Middle frontal gyrus (tissue), 1 donor: Measurements from ENCODE around the gene PYGL.
"Not testable (repeated sequence)": the region's sequence is repeated elsewhere in the genome, so short reads cannot be mapped to it uniquely, and the experiment has no call there.

Source experiments
- DNase-seq: peaks from one replicate; pipeline ENCODE4 v3.0.0-alpha.2; 2015; ENCODE audit warnings: low spot score; ENCODE audit errors: extremely low spot score

PYGL gene

DNA sequence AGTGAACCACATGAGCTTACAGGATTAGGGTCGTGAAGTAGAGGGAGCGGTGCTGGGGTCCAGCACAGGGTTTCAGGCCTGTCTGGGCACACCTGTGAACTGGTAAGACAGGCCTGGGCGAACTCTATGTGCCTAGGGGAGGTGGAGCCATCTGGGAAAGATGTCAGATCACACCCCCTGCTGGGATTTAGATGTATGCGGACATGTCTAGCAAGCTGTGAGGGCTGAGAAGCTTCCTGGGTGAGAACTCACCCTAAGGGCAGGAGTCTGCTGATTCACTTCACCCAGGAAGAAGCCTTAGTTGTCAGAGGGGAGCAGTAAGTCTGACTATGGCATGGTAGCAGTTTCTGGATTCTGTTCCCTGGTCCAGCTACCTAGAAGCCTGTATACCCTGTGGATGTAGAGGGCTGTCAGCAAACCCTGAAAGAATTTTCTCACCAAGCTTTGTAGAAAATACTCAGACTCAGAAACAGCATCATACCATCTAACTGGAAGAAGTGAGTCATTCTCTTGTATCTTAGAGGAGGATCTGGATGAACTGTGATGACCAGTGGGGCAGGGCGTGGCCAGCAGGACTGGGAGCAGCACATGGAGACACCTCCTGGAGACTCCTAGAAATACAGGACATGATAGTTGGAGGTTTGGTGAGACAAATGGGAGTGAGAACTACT is 11.2 kb upstream of the PYGL start:
- DNase-seq = no peak

DNA sequence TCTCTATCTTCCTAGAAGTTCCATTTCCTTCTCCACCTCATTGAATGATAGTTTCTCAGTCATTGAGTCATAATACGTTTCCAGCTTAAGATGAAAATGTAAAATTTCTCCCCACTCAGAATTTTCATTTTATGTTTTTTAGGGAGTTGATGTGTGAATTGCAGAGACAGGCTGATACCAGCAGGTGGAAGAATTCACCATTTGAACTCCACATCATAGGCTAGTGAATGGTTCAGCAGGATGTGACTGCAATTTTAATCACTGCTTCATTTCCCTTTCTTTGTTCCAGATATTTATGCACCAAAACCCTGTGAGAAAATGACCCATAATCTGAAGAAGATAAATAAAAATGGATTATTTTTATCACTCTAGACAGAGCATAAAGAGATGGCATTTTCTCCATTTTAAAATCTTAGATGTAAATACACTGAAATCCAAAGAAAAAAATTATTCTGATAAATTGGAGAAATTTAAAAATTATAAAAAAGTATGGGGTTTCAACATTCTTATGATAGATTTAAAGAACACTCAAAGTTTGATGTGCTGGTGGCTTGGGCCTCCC is 10.6 kb upstream of the PYGL start:
- DNase-seq = peak; percentile 77

DNA sequence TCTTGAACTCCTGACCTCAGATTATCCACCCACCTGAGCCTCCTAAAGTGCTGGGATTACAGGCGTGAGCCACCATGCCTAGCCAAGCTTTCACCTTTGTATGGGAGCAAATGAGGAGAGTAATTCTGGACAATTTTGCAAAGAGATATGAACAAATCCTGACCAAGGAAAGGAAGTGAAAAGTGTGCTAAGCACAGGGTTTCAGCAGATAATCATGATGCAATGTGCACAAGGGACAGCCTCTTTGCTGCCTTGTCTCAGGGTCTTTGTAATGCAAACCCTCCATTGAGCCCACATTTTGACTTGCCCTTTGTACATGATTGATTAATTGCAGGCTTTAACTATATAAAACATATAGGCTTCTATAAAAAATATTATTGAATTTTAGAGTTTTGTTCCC is 9.2 kb upstream of the PYGL start:
- DNase-seq = no peak

DNA sequence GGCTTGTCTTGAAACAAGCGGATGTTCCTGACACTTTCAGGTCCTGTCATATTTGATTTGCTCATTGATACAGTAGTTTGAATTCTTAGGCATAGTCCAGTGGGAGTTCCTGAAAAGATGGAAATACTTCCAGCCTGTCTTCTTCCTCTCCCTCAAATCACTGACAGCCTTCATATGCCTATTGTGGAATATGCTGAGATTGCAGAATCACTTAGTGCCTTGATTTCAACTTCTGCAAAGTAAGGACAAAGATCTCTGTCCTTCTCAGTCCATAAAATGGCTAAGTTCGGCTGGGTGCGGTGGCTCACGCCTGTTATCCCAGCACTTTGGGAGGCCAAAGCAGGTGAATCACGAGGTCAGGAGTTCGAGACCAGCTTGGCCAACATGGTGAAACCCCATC is 6.7 kb upstream of the PYGL start:
- DNase-seq = no peak

DNA sequence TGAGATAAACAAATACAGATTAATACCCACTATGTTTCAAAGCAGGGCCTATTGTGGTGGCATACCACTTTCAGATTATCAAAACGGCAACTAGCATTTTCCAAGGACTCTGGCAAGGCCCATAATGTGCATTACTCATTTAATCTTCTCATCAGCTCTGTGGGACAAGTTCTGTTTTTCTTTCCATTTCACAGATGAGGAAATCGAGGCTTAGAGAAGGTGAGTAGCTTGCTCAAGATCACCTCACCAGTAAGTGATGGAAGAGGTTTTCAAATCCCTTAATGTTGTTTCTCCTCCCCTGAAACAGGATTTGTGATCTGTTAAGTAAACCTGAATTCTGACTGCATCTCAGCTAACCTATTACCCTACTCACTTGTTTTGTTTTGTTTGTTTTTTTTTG is 3.9 kb upstream of the PYGL start:
- no peak for DNase-seq

DNA sequence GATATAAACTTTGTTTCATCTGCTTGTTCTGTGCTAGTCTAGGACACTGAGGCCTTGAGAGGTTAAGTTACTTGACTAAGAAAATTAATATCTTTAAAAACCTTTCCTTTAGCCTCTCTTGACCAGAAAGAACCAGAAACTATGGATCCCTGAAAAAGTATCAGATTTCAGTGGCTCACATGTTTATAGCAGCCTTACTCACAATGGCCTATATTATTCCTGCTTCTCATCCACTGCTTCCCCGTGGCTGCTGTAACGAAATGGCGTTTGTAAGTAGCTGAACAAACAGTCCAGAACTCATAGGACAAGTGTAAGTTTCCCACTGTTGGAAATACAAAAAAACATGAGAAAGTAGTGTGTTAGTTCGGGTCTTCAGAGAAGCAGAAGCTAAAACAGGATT is 3.2 kb upstream of the PYGL start:
- DNase-seq = no peak

DNA sequence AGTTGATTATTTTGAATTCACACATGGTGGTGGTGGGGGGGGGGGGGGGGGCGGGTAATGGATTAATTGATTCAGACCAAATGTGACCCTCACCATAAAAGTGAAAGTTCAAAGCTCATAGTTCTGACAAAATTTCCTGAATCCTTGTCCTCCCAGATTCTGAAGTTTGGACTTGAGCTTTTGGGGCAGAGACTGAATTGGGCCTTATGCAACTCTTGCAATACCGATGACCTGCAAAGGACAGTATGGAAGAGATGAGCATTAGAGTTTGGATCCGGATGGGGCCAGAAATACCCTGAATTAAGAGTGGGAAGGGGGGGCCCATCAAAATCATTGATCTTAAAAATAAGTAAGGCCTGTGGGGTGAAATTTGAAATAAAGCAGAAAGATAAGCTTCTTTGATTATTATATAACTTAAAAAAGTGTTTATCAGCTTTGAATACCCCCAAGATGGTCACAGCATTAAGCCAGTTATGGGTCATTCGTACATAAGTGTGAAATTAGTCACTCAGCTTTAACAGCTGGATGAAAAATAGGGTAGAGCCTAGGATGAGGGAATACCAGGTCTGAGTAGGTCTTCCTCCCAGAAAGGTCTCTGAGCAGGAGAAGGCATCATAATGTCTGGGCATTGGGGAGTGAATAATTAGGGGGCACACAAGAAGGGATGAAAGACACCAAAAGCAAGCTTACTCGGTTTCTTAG is 2.1 kb upstream of the PYGL start:
- no peak for DNase-seq

DNA sequence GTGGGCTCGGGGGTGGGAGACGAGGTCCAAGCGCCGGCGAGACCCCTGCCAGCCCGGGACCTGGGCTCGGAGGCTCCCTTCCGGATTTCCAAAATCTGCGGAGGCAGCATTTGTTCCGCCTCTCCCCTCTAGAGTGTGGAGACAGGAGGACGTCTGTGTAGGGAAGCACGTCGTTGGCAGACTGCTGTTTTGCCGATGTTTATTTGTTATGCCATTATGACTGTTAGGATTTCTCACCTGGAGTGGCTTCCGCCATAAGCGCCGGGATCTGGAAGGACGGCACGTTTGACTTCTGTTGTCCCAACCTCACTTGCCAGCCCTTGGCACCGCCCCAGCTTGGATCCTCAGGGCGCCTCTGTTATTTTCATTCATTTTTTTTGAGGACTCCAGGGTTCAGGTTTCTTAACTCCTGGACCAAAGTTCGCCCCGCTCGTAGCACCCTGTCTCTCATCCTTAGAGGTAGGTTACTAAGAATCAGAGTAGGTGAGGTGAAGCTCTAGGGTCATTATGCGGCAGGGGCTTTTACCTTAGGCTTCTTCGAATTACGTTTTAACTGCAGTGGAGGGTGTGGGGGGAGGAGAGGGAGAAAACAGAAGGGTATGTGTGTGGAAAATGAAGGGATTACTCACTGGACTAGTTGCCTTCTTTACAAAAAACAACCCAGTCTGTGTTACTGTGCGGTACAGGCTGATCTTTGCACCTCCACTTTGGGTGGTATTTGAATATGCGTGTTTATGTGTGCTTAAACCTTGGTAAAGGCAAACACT is 547 bp upstream of the PYGL start:
- no peak for DNase-seq

DNA sequence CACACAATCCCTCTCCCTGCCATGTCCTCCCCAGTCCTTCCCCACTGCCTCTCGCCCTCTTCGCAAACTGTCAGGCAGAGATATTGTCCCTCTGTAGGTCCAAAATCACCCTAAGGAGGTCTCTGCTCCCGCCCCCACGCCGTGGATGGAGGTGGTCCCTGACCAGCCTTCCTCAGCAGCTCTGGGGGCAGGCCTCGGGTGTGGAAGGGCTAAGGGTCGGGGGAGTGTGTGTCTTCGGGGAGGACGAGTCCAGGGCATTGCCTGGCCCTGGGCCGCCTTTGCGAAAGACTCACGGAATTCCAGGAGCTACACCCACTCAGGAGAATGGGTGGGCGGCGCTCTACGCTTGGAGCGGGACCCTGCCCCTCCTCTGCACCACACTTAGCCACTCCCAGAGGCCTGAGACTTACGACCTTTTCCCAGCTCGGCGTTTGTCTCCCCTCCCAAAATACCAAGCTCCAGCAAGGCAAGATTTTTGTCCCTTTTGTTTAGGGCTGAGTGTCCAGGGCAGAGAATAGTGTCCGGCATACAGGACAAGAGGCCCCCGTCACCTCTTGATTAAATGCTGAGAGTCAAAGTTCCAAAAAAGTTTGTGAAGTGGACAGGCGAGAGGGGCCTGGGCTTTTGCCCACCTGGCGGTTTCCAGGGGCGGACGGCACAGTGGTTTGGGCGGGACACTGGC is 881 bp downstream of the PYGL start:
- DNase-seq = no peak

DNA sequence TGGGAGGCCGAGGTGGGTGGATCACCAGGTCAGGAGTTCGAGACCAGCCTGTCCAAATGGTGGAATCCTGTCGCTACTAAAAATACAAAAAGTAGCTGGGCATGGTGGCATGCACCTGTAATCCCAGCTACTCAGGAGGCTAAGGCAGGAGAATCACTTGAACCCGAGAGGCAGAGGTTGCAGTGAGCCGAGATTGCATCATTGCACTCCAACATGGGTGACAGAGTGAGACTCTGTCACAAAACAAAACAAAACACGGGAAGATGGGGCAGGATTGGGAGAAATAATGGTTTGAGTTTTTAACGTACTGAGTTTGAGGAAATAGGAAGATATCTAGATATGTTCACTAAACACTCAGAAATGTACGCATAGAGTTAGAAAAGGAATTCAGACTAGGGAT is 2.6 kb downstream of the PYGL start:
- DNase-seq = not testable (repeated sequence)

DNA sequence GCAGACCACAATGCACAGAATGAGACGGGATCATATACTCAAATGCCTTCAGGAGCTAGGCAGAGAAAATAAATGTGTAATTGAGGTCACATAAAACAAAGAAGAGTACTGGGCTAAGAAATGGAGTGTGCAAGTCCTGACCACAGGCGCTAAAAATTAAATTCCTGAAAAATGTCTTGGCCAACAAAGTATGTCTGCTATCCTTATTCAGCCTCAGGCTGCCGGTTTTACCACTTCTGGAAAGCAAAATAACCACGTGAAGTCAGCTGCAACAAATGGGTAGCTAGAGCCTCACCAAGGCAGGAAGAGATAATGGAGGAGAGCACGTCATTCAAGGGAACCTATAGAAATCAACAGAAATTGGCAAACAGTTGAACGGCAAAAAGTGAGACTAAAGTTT is 3.1 kb downstream of the PYGL start:
- DNase-seq = no peak

DNA sequence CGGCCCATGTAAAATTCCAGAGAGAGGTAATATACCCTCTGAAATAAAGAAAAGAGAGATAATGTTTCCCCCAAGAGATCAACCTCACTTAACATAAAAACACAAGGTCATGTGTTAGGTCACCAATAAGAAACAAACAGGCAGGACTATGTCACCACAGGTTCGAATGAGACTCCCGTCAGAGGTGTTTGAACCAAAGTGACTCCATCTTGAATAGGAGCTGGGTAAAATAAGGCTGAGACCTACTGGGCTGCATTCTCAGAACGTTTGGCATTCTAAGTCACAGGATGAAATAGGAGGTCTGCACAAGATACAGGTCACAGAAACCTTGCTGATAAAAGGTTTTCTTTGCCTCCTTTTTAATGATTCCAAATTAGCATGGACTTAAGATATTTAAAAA is 6.5 kb downstream of the PYGL start:
- no peak for DNase-seq

DNA sequence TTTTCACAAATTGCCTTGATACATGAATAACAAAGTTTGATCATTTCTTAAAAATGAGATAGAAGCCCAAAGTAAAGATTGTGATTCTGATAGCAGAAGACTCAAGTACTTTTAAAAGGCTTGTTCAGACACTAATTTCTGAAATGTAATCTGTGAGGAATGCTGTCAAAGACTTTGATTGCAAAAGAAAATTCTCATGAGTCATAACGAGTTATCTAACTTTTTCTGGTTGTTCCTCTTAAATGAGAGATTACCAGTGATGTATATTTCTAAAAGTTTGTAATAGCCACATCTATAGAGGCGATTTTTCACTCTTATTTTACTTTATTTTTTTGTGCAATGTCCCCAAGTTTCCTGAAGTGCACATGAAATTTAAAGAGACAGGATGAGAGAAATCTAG is 7.0 kb downstream of the PYGL start:
- no peak for DNase-seq

DNA sequence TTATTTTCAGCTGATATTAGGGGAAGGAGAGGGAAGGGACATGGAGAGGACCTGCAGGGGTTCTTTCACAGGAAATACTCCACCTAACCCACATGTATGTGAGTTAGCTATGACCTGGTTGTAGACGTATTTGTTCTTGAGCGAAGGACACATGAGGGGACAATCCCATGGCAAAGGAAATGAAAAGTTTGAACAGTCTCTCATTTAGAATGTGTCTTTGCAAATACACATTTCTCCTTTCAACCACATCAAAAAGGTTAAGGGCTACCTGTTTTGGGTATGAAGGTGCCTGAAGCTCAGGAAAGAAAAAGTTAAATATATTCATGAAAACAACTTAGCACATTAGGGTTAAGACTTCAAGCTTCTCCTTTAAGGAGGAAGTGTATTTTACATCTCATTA is 7.4 kb downstream of the PYGL start:
- DNase-seq = no peak

DNA sequence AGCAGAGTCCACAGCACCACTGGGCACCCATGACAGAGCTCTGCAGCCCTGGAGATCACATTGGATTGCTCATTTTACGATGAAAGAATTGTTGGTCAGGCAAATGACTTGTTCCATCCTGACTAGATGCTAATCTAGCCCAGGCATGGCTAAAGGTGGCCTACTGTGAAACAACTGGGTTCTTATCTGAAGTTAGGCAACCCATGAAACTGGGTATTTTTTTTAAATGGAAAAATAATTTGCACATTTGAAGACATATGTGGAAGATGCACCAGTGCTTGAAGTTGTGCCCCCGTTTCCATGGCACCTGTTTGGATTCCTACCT is 8.3 kb downstream of the PYGL start:
- no peak for DNase-seq

DNA sequence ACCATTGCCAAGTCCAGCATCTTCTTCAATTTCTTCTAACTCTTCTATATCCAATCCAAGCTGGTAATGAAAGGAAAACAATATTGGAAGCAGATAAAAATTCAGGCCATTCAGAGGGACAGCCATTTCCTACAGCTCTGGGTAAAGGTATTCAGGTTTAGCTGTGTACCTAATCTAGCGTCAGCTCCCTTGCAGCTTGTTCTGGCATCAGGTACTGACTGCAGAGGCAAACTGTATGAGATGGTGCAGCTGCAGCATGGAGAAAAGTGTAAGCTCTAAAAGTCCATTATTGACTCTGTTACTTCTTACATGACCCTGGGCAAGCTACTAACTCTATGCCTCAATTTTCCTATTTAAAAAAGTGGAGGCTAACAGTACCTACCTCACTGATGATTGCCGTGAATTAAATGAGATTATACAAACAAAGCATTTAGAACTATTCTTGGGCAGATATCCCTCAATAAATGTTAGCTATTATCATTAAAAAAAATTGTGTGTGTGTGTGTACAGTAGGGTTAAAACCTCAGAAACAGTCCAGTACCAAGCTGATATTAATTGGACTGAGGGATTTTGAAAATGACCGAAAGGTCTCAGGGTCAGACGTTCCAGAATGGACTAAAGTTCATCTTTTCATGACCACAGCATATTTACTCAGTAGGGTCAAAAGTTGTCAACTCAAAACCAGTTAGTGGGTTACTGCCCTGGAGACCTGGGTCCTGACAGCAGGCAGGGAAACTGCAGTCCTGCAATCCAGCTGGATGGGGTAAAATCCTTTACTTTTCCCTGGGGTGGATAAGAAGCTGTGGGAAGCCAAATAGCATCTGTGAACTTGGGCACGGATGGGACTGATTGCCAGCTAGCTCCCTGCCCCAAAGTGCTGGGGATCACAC is 8.9 kb downstream of the PYGL start:
- no peak for DNase-seq

DNA sequence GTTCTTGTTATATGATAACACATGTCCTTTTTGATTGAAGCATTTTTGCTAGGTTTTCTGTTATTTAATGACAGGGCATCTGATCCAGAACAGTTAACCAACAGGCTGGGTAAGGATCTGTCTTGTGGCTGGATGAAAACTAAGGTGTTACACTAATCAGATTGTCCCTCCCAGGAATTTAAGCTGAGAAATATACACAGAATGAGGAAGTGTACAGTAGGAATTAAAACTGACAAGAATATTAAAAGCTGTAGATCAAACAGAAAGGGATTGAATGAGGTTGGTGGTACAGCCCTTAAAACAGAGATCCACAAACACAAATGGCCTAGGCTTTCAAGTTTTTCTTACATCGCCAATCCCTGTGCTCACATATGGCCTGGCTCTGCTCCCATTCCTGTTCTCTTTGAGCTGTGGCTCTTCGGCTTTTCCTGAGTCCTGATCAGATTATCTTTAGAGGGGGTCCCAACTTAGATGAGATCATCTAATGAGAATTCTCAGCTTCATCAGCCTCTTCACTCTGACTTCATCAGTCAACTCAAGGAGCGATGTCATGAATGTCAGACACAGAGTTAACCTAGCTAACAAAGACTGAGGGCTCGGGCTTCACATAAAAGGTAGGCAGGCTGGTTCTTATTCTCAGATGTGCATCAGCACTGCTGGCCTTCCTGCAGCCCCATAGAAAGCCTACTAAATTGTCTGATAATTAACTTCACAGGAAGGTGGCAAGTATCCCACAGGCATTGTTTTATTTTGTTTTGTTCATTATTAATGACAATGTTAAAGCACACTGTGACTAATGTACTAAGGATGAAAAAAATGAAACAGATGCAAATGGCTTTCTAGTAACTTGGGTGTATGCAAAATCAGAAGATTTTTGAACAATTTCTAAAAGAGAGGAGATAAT is 11.4 kb downstream of the PYGL start:
- no peak for DNase-seq

DNA sequence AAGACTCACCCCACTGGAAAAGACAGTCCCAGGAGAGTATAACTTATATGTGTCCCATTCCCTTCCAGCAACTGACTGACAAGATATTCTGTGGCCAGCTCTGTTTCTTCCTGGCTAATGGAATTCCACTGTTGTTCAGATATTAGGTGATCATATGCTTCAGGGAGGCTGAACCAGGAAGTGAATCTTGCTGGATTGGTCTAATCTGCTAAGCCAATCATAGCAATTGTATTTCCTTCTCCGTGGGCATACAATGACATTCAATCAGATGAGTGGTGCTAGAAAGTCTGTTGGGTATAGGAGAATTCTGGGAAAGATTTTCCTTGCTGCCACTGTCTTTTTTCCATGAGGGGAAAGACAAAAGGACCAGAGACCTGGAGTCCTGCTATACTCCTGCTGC is 12.1 kb downstream of the PYGL start:
- no peak for DNase-seq

DNA sequence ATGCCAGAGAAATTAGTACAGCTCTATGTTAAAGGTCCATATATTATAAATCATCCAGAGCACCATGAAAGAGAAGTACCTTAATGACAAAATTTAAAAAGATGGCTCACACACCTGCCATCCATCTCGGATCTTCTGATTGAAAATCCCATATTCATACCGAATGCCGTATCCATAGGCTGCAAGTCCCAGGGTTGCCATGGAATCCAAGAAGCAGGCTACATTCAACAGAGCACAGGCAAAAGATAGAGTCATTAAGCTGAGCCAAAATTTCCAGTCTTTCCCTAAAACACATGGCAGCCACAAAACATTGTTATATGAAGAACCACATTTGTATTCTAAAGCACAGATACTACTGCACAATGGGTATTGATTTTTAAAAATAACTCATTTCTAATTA is 12.7 kb downstream of the PYGL start:
- DNase-seq = no peak

DNA sequence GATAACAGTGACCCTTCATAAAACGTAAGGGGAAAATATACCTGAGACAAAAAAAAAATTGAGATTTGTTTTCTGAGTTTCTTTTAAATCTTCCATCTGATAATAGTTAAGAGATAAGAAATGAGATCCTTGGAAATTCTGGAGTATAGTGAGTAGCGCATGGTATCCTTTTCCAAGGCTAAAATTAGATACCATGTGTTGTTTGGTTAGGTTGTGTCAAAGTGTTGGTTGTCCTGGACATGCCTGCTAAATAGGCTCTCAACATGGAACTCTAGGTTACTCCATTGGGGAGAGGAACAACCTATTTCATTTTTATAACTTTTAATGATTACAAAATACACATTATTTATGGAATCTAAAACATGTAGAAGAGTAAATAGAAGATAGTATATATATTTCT is 14.8 kb downstream of the PYGL start:
- DNase-seq = no peak
